ENCODE results near the gene CFAP410.

- TF ChIP-seq, protein P1, sequence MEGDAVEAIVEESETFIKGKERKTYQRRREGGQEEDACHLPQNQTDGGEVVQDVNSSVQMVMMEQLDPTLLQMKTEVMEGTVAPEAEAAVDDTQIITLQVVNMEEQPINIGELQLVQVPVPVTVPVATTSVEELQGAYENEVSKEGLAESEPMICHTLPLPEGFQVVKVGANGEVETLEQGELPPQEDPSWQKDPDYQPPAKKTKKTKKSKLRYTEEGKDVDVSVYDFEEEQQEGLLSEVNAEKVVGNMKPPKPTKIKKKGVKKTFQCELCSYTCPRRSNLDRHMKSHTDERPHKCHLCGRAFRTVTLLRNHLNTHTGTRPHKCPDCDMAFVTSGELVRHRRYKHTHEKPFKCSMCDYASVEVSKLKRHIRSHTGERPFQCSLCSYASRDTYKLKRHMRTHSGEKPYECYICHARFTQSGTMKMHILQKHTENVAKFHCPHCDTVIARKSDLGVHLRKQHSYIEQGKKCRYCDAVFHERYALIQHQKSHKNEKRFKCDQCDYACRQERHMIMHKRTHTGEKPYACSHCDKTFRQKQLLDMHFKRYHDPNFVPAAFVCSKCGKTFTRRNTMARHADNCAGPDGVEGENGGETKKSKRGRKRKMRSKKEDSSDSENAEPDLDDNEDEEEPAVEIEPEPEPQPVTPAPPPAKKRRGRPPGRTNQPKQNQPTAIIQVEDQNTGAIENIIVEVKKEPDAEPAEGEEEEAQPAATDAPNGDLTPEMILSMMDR (conservative IDR thresholded peaks at IDR 0.05; ENCODE audit: low read depth, low read length): no peak
- TF ChIP-seq, protein P2, sequence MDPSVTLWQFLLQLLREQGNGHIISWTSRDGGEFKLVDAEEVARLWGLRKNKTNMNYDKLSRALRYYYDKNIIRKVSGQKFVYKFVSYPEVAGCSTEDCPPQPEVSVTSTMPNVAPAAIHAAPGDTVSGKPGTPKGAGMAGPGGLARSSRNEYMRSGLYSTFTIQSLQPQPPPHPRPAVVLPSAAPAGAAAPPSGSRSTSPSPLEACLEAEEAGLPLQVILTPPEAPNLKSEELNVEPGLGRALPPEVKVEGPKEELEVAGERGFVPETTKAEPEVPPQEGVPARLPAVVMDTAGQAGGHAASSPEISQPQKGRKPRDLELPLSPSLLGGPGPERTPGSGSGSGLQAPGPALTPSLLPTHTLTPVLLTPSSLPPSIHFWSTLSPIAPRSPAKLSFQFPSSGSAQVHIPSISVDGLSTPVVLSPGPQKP (IDR thresholded peaks at IDR 0.05; ENCODE audit: borderline replicate concordance, low read depth, low read length): no peak
- TF ChIP-seq BHLHE40 (IDR thresholded peaks at IDR 0.05; ENCODE audit: low read depth, low read length) (no peak), RAD21 (IDR thresholded peaks at IDR 0.05; ENCODE audit: low read length) (no peak), CEBPB (IDR thresholded peaks at IDR 0.05; ENCODE audit: low read depth, low read length) (no peak), POLR2A (IDR thresholded peaks at IDR 0.05; ENCODE audit: low read depth, low read length) (no peak), SMC3 (IDR thresholded peaks at IDR 0.05; ENCODE audit: low read depth, low read length) (no peak), RCOR1 (IDR thresholded peaks at IDR 0.05; ENCODE audit: insufficient replicate concordance, low read length) (no peak)
Measured at GRCh38 chr21:44356160-44356559, 17.0 kb upstream of the CFAP410 start.
